NCI-H2107 (cell line): Measurements from ENCODE around the gene CELA2A.
"Not testable (repeated sequence)": the region's sequence is repeated elsewhere in the genome, so short reads cannot be mapped to it uniquely, and the experiment has no call there.

Experiments used
- DNase-seq: peaks from one replicate; lab custom pipeline; 2025; lab: John Stamatoyannopoulos, UW

Gene CELA2A

DNA sequence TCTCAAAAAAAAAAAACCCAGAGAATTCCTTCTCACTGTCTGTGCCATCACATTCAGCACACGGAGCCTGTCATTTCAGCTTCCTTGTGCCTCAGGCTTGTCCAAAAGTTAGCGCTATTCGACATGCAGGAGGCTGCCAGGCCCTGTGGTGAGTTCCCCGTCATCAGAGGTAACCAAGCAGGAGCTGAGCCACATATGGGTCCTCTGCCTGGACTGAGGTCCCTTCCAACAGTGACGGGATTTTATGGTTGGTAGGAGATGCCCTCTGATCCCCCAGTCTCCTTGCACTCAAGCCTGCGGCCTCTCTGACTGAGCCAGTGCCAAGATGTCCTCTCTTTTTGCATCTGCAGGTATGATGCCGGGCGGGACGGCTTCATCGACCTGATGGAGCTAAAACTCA is 31.0 kb upstream of the CELA2A start:
- DNase-seq, result no peak

DNA sequence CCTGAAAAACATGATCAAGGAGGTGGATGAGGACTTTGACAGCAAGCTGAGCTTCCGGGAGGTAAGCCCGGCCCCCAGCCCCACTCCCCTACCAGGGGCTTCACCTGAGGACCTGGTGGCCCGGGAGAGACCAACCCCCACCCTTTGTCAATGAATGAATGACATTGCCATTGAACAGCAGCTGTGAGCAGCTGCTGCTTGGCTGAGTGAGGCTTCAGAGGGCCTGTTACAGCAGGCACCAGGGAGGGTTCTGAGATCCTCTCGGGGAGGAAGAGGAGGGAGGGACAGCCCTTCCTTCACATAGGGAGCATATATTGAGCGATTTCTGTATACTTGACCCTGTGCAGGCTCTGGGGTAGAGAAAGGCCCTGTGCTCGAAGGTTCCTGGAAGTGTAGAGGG is 30.6 kb upstream of the CELA2A start:
- DNase-seq, result no peak

DNA sequence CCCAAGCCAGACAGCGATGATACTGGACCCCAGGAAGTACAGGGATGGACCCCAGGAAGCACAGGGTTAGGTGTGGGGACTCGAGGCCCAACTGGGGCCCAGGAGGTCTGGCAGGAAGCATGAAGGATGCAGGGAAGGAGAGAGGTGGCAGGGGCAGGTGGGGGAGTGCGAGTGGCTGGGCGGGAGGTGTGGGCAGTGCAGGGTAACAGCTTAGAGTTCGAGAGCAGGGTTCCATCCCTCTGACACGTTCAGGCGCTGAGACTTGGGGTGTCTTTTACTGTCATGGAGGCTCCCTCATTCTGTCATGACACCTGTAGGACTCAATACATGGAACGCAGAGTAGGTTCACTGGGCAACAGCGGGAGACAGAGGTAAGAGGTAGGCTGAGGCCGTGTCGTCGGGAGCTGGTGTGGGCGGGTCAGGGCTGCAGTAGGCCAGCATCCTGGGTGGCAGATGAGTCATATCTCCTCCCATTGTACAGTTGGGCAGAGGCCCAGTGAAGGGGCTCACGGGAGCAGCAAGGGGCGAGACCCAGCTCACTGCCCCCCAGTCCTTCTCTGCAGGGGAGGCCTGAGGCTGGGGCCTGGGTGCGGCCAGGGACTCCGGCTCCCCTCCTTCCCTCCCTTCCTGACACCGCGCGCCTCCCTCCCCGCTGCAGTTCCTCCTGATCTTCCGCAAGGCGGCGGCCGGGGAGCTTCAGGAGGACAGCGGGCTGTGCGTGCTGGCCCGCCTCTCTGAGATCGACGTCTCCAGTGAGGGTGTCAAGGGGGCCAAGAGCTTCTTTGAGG is 29.8 kb upstream of the CELA2A start:
- DNase-seq, result no peak

DNA sequence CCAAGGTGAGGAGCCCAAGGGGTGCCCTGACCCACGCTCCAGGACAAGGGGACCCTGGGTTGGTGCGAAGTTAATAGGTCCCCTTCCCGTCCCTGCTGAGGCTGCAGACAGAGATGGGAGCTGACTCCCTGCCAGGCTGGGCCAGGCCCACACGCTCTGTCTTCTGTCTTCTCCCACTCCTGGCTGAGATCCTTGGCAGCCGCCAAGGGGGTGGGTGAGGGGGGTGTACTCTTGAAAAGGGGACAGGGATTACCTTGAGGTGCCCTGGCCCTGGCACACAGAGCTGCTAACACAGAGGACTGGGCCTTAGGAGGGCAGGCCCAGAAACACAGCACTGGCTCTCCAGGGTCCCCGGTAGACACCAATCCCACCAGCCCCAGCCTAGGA is 29.3 kb upstream of the CELA2A start:
- no peak for DNase-seq

DNA sequence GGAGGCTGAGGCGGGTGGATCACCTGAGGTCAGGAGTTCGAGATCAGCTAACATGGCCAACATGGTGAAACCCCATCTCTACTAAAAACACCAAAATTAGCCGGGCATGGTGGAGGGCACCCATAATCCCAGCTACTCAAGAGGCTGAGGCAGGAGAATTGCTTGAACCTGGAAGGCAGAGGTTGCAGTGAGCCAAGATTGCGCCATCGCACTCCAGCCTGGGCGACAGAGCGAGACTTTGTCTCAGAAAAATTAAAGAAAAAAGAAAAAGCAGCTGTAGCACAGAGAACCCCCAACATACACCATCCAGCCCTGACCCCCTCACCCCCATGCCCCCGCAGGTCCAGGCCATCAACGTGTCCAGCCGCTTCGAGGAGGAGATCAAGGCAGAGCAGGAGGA is 28.3 kb upstream of the CELA2A start:
- not testable (repeated sequence) for DNase-seq

DNA sequence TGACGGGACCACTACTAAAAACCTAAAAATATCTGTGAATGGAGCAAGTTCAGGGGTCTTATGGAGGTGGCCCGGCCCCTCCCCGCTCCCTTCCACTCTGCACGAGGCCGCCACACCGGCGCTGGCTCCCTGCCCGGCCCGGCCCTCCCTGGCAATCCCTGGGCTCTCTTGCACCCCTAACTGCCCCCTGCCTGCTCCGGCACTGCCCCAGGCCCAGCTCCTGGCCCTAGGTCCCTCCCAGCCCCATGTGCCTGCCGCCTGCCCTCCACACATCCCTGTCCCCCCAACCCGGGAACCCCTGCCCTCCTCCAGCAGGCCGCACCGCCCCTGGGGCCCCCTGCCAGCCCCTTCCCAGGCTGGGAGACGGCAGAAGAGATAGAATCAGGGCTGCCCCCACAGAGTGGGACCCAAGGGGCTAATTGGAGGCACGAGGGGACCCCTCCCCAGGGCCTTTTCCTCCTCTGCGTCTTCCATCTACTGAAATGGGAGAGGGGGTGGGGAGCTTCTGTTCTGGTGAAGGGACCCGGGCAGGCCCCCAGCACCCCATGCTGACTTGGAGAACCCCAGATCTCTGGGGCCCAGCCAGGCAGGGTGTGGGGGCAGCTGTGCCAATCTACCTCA is 27.6 kb upstream of the CELA2A start:
- DNase-seq, result no peak

DNA sequence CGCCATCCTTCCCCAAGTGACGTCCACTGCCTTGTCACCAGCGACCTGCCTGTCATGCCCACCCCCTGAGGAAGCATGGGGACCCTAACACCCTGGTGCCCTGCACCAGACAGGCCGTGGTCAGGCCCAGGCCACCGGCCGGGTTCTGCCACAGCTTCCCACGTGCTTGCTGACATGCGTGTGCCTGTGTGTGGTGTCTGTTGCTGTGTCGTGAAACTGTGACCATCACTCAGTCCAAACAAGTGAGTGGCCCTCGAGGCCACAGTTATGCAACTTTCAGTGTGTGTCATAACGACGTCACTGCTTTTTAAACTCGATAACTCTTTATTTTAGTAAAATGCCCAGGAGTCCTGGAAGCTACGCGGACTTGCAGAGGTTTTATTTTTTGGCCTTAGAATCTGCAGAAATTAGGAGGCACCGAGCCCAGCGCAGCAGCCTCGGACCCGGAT is 26.8 kb upstream of the CELA2A start:
- DNase-seq, result no peak

DNA sequence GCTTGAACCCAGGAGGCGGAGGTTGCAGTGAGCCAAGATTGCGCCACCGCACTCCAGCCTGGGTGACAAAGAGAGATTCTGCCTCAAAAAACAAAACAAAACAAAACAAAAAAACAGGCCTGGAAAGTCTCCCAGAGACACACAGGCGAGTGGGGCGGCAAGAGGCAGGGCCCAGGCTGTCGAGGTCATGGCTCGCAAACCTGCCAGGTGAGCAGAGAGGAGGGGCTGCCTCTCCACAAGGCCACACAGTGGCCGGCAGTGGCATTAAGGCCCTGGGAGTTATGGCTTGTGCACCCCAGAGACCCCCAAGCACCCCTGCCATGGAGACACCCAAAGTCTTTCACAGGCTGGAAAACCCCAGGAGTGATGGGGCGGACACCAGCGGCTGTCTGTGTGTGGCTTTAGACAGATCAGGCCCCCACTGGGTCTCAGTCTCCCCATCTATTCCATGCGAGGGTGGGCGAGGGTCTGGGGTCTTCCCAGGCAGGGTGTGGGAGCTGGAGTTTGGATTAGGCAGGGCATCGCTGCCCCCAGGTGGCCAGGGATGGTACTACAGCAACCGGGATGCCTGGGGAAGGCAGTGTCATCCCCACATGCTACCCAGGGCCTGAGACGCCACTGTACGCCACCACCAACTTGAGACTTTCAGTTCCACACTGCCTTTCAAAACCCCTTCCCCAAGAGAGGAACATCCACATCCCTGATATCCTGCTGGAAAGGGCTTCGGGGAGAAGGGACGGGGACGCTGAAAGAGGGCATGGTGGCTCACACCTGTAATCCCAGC is 25.6 kb upstream of the CELA2A start:
- no peak for DNase-seq

DNA sequence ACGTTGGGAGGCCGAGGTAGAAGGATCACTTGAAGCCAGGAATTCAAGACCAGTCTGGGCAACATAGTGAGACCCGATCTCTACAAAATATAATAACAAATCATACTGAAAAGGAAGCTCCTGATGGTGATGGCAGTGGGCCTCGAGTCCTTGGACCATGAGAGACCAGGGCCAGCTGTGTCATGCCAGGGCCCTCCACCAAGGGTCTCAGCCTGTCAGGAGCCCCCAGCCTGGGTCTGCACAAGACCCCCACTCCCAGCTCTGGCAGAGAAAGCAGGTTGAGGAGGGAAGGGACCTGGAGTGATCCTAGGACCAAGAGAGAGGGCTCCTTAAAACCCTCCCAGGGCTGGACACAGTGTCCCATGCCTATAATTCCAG is 25.0 kb upstream of the CELA2A start:
- DNase-seq, result no peak

DNA sequence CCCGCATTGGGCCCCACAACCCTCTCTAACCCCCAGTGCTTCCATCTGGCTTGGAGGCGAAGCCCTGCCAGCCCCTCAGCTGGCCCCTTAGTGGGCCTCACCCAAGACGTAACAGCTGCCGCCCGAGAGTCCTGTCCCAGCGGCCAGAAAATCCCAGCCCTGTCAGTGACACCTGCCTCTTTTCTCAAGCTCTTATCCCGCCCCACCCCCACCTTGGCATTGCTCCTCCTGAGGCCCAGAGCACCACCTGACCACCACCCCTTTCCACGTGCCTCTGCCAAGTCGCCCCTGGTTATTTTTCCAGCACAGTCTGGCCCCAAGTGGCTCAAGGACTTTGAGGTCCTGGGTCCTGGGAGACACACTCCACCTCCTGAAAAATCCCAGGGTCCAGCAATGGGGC is 24.2 kb upstream of the CELA2A start:
- DNase-seq, result no peak

DNA sequence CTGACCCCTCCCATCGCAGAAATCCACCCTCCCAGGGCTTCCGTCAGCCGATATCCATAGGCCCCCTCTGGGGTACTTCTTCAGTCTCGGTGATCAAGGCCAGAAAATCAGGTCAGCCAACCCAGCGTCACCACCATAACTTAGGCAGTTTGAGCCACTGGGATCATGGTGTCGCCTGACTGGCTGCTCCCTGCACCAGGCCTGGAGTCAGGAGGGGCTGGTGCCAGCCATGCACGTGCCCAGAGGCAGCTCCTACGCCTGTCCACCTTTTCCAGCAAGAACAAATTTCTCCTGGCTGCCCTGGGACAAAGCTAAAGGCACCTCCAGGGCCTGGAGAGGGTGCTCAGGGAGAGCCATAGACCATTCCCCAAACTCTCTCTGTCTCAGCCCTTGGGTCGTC is 23.1 kb upstream of the CELA2A start:
- DNase-seq, result no peak

DNA sequence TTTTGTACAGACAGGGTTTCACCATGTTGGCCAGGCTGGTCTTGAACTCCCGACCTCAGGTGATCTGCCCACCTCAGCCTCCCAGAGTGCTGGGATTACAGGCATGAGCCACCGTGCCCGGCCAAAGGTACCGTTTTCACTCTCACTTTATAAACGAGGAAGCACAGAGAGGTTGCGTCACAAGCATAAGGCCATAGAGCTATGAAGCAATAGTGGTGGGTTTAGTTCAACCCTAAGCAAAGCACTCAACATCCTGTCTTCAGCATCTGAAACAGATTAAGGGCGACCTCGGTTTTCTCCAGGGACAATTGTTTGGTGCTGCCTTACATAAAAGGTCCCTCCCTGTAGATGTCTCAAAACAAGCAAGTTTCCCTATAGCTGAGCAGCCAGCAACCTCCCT is 21.8 kb upstream of the CELA2A start:
- DNase-seq, result not testable (repeated sequence)

DNA sequence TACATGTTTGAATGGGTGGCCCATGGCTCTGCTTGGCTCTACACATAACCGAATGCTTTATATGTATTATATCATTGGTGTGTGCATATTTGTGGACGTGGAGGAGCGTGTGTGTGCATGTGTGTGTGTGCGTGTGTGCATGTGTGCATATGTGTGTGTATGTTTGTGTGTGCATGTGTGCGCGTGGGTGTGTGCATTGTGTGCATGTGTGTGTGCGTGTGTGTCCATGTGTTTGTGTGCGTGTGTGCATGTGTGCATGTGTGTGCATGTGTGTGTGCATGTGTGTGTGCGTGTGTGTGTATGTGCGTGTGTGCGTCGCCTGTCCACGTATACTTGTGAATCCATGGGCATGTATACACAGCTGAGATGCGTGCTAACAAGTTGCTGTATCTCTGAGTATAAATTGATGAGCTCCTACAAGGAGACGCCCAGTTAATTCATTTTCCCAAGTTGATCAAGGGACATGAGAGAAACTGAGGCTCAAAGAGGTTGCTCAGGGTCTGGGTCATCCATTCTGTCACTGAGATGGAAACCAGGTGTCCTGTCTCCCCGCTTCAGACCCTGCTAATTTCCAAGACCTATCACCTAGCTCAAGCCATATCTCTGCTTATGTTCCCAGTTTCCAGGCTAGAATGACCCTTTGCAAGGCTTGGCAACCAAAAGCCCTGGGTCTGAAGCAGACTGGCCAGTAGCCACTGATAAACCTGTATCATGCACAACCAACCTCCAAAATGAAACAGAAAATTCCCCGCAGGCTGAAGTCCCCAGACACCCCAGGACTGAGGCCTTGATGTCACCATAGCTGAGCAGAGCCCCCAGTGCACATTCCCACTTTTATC is 21.1 kb upstream of the CELA2A start:
- no peak for DNase-seq

DNA sequence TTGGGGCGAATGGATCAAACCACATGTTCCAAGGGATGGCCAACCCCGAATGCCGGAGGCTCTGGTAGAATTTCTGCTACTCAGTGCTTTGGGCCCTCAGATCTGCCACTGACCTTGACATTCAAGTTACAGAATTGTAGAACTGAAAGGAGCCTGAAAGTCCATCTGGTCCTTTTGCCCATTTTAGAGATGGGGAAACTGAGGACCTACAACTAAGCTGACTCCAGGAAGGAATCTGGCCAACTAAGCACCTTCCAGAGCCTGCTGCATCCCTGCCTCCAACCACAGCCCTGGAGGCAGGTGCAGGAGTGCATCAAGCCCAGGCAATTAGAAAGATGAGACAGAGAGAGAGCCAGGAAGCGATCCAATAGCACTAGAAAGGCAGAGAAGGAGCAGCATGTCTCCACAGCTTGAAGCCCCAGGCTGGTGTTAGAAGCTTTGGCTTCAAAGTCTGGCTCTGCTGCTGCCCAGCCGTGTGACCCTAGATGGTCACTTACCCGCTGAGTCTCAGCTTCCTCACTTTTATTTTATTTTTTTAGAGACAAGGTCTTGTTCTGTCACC is 19.6 kb upstream of the CELA2A start:
- DNase-seq, result peak; percentile 30

DNA sequence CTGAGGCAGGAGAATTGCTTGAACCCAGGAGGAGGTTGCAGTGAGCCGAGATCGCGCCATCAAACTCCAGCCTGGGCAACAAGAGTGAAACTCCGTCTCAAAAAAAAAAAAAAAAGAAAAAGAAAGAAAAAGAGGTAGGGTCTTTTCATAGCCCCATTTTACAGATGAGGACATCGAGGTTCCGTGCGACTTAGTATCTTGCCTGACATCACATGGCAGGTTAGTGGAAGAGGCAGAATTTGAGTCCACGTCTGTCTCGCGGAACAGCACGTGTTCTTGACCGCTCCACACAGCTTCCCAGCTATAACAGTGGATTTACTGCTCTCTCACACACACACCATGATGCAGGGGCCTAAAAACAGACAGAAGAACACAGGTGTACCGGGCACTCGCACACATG is 17.2 kb upstream of the CELA2A start:
- no peak for DNase-seq

DNA sequence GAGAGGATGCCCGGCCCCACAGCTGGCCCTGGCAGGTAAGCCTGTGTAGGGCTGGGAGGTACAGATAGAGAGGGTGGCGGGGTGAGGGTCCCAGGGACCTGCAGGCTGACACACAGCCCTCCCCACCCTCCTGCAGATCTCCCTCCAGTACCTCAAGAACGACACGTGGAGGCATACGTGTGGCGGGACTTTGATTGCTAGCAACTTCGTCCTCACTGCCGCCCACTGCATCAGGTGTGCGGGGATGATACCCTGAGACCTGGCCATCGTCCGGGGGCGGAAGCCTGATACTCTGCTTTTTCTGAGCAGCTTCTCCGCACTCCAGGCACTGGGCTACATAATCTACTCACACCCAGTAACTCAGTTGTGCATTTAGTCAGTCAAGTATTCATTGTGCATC is 16.2 kb upstream of the CELA2A start:
- no peak for DNase-seq

DNA sequence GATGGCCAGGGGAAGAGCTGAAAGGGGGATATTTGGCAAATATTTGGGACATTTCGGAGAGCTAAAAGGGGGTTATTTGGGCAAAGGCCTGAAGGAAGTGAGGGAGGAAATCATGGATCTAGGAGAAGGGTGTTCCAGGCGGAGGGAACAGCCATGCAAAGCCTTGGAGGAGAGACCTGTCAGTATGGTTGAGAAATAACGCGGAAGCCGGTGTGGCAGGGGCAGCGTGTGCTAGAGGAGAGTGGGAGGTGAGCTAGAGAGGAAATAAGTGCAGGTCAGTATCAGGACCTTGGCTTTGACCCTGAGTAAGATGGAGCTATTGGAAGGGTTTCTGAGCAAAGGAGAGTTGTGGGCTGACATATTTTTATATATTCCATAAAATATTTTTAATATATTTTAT is 15.3 kb upstream of the CELA2A start:
- no peak for DNase-seq

DNA sequence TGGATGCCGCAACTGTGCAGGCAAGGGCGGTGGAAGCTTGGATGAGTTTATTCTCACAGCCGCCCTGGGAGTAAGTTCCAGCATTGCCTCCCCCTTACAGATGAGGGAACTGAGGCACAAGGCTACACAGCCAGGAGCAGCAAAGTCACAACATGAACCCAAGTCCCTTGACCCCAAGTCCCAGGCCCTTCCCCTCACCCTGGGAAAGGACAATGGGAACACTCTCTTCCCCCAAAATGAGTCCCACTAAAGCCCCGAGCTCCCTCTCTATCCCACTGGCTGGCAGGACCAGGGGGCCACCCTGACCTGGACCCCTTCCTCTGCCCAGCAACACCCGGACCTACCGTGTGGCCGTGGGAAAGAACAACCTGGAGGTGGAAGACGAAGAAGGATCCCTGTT is 14.4 kb upstream of the CELA2A start:
- no peak for DNase-seq

DNA sequence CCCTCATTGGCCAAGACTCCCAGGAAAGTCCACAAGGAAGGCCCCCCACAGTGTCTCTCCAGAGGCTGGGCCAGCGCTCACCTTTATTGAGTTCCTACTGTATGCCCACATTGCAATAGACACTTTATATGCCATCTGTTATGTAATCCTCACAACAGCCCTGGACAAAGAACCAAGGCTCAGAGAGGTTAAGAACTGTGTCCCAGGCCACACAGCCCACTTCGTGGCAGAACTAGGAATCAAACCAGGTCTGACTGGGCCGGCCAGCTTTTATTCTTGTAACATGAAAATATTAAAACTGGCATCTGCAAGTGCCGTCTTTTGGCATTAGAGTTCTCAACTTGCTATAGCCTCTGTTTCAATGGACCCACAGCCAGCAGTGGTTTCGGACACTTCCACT is 13.8 kb upstream of the CELA2A start:
- no peak for DNase-seq

DNA sequence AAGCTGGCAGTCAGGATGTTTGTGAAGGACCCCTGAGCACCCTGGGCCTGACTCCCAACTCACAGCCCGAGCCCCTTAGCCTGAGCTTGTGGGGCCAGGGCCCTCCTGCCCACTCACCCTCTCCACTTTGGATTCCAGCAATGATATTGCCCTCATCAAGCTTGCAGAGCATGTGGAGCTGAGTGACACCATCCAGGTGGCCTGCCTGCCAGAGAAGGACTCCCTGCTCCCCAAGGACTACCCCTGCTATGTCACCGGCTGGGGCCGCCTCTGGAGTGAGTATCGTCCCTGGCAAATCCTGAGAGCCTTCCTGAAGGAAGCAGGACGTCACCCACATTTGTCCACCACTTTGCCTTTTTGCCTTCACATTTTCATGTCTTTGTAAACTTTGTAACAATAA is 13.3 kb upstream of the CELA2A start:
- no peak for DNase-seq

DNA sequence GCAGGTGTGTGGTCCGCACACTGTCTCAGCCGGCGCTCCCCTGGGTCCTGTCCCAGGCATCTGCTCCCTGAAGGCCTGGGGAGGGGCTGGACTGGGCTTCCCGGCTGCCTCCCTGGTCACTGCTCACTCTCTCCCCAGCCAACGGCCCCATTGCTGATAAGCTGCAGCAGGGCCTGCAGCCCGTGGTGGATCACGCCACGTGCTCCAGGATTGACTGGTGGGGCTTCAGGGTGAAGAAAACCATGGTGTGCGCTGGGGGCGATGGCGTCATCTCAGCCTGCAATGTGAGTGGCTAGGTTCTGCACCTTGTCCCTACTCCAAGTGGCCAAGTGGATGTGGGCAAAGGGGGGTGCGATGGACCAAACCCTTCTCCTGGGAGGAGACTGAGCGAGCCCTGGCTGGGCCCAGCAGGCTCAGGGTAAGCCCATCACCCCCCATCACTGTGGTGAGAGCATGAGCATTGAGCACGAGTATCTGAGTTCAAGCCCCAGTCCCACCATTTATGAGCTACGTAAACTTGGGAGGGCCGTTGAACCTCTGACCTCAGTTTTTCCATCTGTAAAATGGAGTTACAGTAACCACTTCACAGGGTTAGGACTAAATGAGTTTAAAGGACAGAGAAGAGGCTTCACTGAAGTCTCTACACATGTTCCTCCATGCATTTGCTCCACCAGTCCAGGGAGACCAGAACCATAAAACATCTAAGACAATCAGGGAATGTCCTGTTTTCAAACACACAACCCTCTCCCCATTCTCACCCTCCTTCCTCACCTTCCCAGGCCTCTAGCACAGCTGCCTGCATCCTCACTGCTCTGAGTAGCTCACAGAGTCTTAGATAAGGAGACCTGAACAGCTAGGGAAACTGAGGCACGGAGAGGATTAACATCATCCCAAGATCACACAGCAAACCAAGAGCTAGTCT is 11.8 kb upstream of the CELA2A start:
- no peak for DNase-seq
